ENCODE results near the gene MTHFR. TPM values are rescaled to one million over a fixed set of nuclear protein-coding genes. Genes with fewer than 3 reads are reported as not detected.

Gene MTHFR
- polyA plus RNA-seq, 1 experiment = 8.4 TPM

- POLR2A ChIA-PET = no interaction called here
- CTCF ChIA-PET = no interaction called here
- no peak overlapping the region for H3K4me3 ChIP-seq (ENCODE audit: low read depth, low read length)
- DNase-seq (ENCODE audit: low read depth) = no peak
- no peak for TF ChIP-seq CTCF (IDR thresholded peaks at IDR 0.05; ENCODE audit: insufficient read depth, low read depth, low read length)
- H3K27me3 ChIP-seq (ENCODE audit: control insufficient read depth, insufficient read depth, low read length) = no peaks in the 10 kb centered on the region
- H3K36me3 ChIP-seq (ENCODE audit: control insufficient read depth, insufficient read depth, low read length) = peaks cover 18% of the 10 kb centered on the region
Measured at GRCh38 chr1:11800391-11800755, 5.4 kb downstream of the MTHFR start.

GRCh38 chr1:11799896-11800295, 5.9 kb downstream of the MTHFR start:
- peaks cover 20% of the 10 kb centered on the region for H3K36me3 ChIP-seq (ENCODE audit: control insufficient read depth, insufficient read depth, low read length)
- DNase-seq (ENCODE audit: low read depth) = no peak
- ChIA-PET POLR2A (no interaction called here), CTCF (no interaction called here)
- TF ChIP-seq CTCF (IDR thresholded peaks at IDR 0.05; ENCODE audit: insufficient read depth, low read depth, low read length) = no peak
- no peaks in the 10 kb centered on the region for H3K27me3 ChIP-seq (ENCODE audit: control insufficient read depth, insufficient read depth, low read length)
- no peak overlapping the region for H3K4me3 ChIP-seq (ENCODE audit: low read depth, low read length)

GRCh38 chr1:11799099-11799498, 6.7 kb downstream of the MTHFR start:
- CTCF ChIA-PET = no interaction called here
- Histone ChIP-seq H3K36me3 (ENCODE audit: control insufficient read depth, insufficient read depth, low read length) (peaks cover 27% of the 10 kb centered on the region), H3K4me3 (ENCODE audit: low read depth, low read length) (no peak overlapping the region), H3K27me3 (ENCODE audit: control insufficient read depth, insufficient read depth, low read length) (no peaks in the 10 kb centered on the region)
- POLR2A ChIA-PET = no interaction called here
- no peak for TF ChIP-seq CTCF (IDR thresholded peaks at IDR 0.05; ENCODE audit: insufficient read depth, low read depth, low read length)
- no peak for DNase-seq (ENCODE audit: low read depth)

GRCh38 chr1:11797525-11798216, 8.1 kb downstream of the MTHFR start:
- Histone ChIP-seq H3K27me3 (ENCODE audit: control insufficient read depth, insufficient read depth, low read length) (no peaks in the 10 kb centered on the region), H3K36me3 (ENCODE audit: control insufficient read depth, insufficient read depth, low read length) (peaks cover 33% of the 10 kb centered on the region), H3K4me3 (ENCODE audit: low read depth, low read length) (no peak overlapping the region)
- CTCF ChIA-PET = interaction anchor here (0.8 kb wide), 1 partner anchor 12 kb away, joined by 6 read pairs; no protein-coding TSS in a partner anchor
- DNase-seq (ENCODE audit: low read depth) = no peak
- TF ChIP-seq CTCF (IDR thresholded peaks at IDR 0.05; ENCODE audit: insufficient read depth, low read depth, low read length) = no peak
- POLR2A ChIA-PET = no interaction called here

GRCh38 chr1:11796036-11796828, 9.5 kb downstream of the MTHFR start:
- H3K27me3 ChIP-seq (ENCODE audit: control insufficient read depth, insufficient read depth, low read length) = no peaks in the 10 kb centered on the region
- ChIA-PET CTCF (interaction anchor here (1.2 kb wide), 1 partner anchor 12 kb away, joined by 4 read pairs; no protein-coding TSS in a partner anchor), POLR2A (no interaction called here)
- peaks cover 32% of the 10 kb centered on the region for H3K36me3 ChIP-seq (ENCODE audit: control insufficient read depth, insufficient read depth, low read length)
- DNase-seq (ENCODE audit: low read depth) = no peak
- no peak overlapping the region for H3K4me3 ChIP-seq (ENCODE audit: low read depth, low read length)
- TF ChIP-seq CTCF (IDR thresholded peaks at IDR 0.05; ENCODE audit: insufficient read depth, low read depth, low read length) = no peak
